KOPT-K1 (cell line): ENCODE measurements around the gene FRMD8.

Experiments used
- H3K27ac ChIP-seq: fragments of 200-600 bp; sonication (generic); 2 replicates; pipeline ENCODE4 v1.5.1; 2016; ENCODE audit warnings: antibody characterized with exemption, mild to moderate bottlenecking, low read depth, low read length; ENCODE audit not compliant: poor library complexity, severe bottlenecking
- H3K36me3 ChIP-seq: fragments of 200-600 bp; sonication (generic); 2 replicates; pipeline ENCODE4 v1.5.1; 2017; ENCODE audit warnings: antibody characterized with exemption, mild to moderate bottlenecking, low read length, moderate library complexity; ENCODE audit not compliant: insufficient read depth
- H3K9me3 ChIP-seq: fragments of 200-600 bp; sonication (generic); 2 replicates; pipeline ENCODE4 v1.5.1; 2017; ENCODE audit warnings: antibody characterized with exemption, low read length, mild to moderate bottlenecking; ENCODE audit not compliant: insufficient read depth, poor library complexity, severe bottlenecking

The FRMD8 gene, protein sequence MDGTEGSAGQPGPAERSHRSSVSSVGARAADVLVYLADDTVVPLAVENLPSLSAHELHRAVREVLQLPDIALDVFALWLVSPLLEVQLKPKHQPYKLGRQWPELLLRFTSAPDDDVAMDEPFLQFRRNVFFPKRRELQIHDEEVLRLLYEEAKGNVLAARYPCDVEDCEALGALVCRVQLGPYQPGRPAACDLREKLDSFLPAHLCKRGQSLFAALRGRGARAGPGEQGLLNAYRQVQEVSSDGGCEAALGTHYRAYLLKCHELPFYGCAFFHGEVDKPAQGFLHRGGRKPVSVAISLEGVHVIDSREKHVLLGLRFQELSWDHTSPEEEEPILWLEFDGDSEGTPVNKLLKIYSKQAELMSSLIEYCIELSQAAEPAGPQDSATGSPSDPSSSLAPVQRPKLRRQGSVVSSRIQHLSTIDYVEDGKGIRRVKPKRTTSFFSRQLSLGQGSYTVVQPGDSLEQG

GRCh38 chr11:65386307-65387140 is at the start of gene FRMD8:
FRMD8 (plus strand) TSS chr11:65386637; CDS start chr11:65387037, 400 bp downstream.
- H3K9me3 ChIP-seq = no peaks in the 10 kb centered on the region
- H3K27ac ChIP-seq = peak within 1 kb of the TSS; percentile 72
- peaks cover 33% of the 10 kb centered on the region for H3K36me3 ChIP-seq

DNA sequence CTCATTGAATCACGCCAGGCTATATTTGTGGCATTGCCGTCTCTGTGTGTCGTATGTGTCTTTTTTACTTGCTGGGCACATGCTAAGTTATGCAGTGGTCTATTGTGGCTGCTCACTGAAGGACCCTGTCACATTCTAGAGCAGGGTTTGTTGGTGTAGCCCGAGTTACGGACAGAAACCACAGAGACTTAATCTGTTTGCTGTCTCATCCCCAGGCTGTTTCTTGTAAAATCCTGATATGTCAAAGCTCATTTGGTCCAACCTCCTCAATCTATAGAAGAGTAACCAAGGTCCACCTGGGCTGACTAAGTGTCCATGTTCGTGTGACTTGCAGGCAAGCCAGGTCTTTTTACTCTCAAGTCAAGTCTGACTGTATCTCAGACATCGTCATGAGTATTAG is 47.8 kb upstream of the FRMD8 start:
- Histone ChIP-seq H3K36me3 (peaks cover 65% of the 10 kb centered on the region), H3K27ac (no peak overlapping the region), H3K9me3 (no peaks in the 10 kb centered on the region)

GRCh38 chr11:65340226-65340625 is 46.2 kb upstream of the FRMD8 start:
- Histone ChIP-seq H3K9me3 (no peaks in the 10 kb centered on the region), H3K36me3 (peaks cover 81% of the 10 kb centered on the region), H3K27ac (no peak overlapping the region)

DNA sequence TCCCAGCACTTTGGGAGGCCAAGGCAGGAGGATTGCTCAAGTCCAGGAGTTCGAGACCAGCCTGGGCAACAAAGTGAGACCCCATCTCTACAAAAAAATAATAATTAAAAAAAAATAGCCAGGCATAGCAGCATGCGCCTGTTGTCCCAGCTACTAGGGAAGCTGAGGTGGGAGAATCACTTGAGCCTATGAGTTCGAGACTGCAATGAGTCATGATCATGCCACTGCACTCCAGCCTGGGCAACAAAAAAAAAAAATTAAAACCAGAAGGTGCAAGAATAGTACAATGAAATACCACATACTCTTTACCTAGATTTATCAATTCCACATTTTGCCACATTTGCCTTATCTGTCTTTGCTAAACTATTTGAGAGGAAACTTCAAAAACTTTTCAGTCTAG is 44.6 kb upstream of the FRMD8 start:
- Histone ChIP-seq H3K36me3 (peaks cover 89% of the 10 kb centered on the region), H3K27ac (no peak overlapping the region), H3K9me3 (no peaks in the 10 kb centered on the region)

GRCh38 chr11:65351511-65351910 is 34.9 kb upstream of the FRMD8 start:
- peaks cover 64% of the 10 kb centered on the region for H3K36me3 ChIP-seq
- no peak overlapping the region for H3K27ac ChIP-seq

DNA sequence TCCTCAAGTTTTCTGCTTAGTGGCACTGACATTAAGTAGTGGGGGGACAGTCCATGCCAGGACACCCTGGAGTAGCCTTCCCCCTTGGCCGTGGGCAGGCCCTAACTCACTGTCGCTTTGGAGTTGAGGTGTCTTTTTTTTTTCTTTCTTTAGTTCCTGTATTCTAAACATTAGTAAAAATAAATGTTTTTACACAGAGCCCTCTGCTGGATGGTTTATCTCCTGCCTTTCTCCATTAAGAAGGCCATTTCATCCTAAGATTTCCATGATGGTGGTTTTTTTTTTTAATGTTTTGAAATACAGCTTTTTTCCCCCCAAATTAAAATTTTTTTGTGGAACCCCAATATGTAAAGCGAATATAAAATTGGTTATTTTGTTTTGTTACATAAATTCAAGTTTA is 33.7 kb upstream of the FRMD8 start:
- peaks cover 54% of the 10 kb centered on the region for H3K36me3 ChIP-seq

More at GRCh38 chr11:65351511-65351910, 34.9 kb upstream of the FRMD8 start:
- no peaks in the 10 kb centered on the region for H3K9me3 ChIP-seq

DNA sequence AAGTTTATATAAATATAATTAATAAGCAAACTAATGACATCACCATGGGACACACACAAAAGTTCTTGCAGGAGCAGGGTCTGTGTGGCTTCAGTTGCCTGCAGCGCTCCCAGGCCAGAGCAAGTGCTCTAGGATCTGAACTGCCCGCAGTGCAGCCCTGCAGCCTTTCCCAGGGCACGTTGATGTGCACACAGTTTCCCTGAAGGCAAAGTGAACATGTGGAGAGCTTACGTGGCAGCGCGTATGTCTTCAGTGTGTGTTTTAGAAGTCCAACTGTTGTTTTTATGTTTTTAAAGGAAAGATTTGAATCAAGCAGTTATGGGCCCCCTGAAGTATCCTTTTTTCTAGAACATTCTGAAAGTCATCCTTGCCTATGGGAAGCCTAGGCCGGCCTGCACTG is 33.1 kb upstream of the FRMD8 start:
- no peak overlapping the region for H3K27ac ChIP-seq
- H3K9me3 ChIP-seq = no peaks in the 10 kb centered on the region
- H3K36me3 ChIP-seq = peaks cover 48% of the 10 kb centered on the region

More for the DNA sequence above, 33.7 kb upstream of the FRMD8 start:
- H3K9me3 ChIP-seq = no peaks in the 10 kb centered on the region
- no peak overlapping the region for H3K27ac ChIP-seq

DNA sequence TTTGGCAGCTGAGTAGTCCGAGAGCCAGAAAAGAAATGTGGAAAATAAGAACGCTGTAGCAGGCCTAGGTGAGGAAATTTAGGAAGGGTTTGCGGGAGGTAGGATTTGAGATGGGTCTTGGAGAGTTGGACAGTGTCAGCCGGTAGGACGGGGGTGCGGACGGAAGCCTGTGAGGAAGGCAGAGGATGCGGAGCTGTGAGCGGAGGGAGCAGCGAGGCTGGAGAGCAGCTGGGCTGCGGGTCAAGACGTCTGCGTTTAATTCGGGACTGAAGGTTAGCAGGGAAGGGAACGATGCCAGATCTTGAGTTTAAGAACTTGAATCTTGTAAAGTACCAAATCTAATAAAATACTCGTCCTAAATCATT is 32.6 kb upstream of the FRMD8 start:
- Histone ChIP-seq H3K36me3 (peaks cover 43% of the 10 kb centered on the region), H3K27ac (no peak overlapping the region), H3K9me3 (no peaks in the 10 kb centered on the region)

DNA sequence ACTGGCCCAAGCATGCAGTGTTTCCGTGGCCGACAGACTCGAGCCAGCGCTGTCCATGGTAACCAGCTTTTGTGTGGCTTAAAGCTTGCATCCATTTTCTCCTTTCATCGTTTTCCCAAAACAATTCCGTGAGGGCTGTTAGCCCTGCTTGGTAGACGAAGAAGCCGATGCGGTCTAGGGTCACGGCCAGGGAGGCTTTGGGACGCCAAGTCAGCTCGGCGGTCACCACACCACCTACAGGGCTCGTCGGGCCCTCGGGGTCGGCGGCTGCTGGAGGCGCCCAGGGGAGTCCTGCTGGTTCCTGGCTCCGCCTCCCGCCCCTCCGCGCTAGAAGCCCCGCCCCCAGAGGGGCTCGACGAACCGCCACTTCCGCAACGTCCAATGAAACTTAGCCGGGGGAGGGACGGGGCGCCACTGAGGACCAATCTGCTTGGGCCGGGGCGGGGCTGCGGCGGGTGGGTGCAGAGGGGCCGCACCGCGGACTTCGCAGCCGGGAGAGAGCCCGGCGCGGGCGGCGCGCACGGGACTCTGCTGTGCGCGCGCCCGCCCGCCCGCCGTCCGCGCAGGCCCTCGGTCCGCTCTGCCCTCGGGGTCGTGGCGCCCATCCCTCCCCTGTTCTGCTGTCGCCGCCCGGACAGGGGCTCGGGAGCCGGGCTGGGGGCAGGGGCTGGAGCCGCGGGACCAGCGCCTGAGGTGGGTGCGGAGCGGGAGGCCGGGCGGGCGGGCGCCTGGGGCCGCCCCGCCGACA is 32.0 kb upstream of the FRMD8 start, which contains the start of gene TIGD3:
TIGD3 (plus strand) TSS at position 487 of the 748 bp plus-strand sequence. CDS start 1,058 bp downstream, outside the sequence.
- Histone ChIP-seq H3K27ac (peak within 1 kb of the TSS; percentile 50), H3K36me3 (peaks cover 37% of the 10 kb centered on the region)

DNA sequence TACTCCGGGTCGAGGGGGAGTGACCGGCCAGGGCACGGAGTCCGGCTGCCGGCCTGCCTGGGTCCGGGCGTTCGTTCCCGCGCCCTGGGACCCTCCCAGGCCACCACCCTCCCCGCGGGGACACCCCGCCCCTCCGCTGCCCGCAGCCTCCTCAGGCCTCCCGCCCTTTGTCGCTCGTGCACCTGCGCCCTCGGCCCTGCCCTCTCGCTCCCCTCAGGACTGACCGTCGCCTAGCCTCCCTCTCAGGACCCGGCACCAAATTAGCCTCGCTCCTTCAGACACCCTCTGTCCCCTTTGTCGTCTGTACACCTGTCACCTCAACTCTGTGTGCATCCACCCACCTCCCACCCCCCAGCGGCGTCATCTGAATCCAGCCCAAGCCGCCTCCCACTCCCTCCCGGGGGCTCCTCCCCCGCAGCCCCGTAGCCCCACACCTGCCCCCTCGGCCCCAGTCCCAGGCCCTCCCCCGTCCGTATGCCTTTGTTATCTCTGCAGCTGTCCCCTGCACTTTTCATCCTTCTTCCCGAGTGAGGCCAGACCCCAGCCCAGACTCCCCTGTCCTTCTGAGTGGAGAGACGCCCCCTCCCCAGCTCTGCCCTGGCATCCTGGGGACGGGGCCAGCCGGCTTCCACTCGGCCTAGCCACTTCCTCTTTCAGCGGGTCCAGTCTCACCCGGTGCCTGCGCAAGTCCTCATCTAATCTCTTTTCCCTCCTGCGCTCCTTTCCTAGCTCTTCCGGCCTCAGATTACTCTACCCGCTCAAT is 31.2 kb upstream of the FRMD8 start:
- H3K36me3 ChIP-seq = peaks cover 30% of the 10 kb centered on the region
- no peaks in the 10 kb centered on the region for H3K9me3 ChIP-seq
- peak overlapping the region; percentile 50 for H3K27ac ChIP-seq

More for the DNA sequence above, 32.0 kb upstream of the FRMD8 start, which contains the start of gene TIGD3:
- no peaks in the 10 kb centered on the region for H3K9me3 ChIP-seq

- Histone ChIP-seq H3K9me3 (no peaks in the 10 kb centered on the region), H3K36me3 (peaks cover 23% of the 10 kb centered on the region), H3K27ac (no peak overlapping the region)
These were observed 30.6 kb upstream of the FRMD8 start for GRCh38 chr11:65355776-65356393.

- Histone ChIP-seq H3K9me3 (no peaks in the 10 kb centered on the region), H3K36me3 (peaks cover 17% of the 10 kb centered on the region), H3K27ac (no peak overlapping the region)
These were observed 30.0 kb upstream of the FRMD8 start for GRCh38 chr11:65356394-65356972.

- Histone ChIP-seq H3K9me3 (no peaks in the 10 kb centered on the region), H3K36me3 (peaks cover 2% of the 10 kb centered on the region; the same call in 1 of the 2 replicates), H3K27ac (no peak overlapping the region)
These were observed 28.5 kb upstream of the FRMD8 start for GRCh38 chr11:65357856-65358356.
